Activated T-helper 1 cell treated with anti-CD3 and anti-CD28 coated beads, Interleukin-12 subunit alpha, Interleukin-12 subunit beta, Interleukin-2, Interleukin-4 antibody, amounts not matched to agents 30 ng/mL and 10 ng/mL and 1 ng/mL, durations not matched to agents 14 hours and 24 hours and 36 hours (primary cell): Measurements from ENCODE around the gene MTREX. TPM values are rescaled to one million over a fixed set of nuclear protein-coding genes. Genes with fewer than 3 reads are reported as not detected.

Experiments
- total RNA-seq: library from RNA; stranded (reverse); gene quantifications from 2 replicates; pipeline ENCODE4 v1.2.3, GENCODE V29; 2022

The MTREX gene
- total RNA-seq, 1 donor from 2014 or later: 110 TPM

Other genes with a start within 250 kb of the MTREX start
- 88.1 and 93.7 TPM in 2 replicates for gene GZMA, start 205.3 kb upstream of the MTREX start, total RNA-seq
- not detected in 2 replicates for gene GPX8, start 147.8 kb upstream of the MTREX start, total RNA-seq
- not detected in 2 replicates for gene CDC20B, start 134.8 kb upstream of the MTREX start, total RNA-seq
- gene MCIDAS, start 80.7 kb upstream of the MTREX start, total RNA-seq: 0.10 TPM in 1 of 2 replicates, not detected in the other
- 0.10 and 0.20 TPM in 2 replicates for gene CCNO, start 74.4 kb upstream of the MTREX start, total RNA-seq
- 20.3 and 22.3 TPM in 2 replicates for gene DHX29, start 295 bp upstream of the MTREX start, total RNA-seq
- gene PLPP1, start 227.0 kb downstream of the MTREX start, total RNA-seq: 25.8 and 27.5 TPM in 2 replicates